ENCODE results near the gene TAMALIN. TPM values are rescaled to one million over a fixed set of nuclear protein-coding genes. Genes with fewer than 3 reads are reported as not detected.

TAMALIN gene
- total RNA-seq, 1 donor from 2014 or later: 1.6 TPM

DNA sequence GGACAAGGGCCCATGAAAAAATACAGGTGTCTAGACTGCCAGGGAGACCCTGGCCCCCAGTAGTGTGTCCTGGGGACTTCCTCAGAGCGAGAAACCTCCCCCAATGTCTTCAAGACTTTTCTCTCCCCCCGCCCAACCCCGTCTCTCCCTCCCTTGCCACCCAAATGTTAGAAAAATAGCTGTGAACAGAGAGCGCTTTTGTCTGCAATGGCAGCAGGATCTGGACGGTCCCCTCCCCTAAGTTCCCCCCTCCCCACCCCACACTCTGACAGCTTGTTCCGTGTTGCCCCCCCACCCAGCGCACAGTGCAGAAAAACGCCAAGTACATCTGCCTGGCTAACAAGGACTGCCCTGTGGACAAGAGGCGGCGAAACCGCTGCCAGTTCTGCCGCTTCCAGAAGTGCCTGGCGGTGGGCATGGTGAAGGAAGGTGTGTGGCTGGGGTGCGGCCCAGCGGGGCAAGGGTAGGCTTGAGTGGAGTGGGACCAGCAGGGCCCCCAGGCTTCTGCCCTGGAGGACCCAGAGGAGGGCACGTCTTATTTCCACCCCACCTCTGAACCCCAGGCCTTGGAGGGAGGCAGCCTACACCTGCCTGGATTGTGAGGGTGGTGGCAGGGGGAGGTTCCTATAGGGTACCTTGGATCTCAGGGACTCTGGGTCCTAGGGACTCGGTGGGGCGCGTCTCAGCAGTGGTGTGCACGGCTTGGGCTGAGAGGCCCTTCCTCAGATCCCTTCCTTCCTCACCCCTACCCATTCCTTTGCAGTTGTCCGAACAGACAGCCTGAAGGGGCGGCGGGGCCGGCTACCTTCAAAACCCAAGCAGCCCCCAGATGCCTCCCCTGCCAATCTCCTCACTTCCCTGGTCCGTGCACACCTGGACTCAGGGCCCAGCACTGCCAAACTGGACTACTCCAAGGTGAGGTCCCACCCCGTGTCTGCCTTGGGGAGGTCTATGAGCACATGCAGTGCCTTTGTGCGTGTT, 49.3 kb downstream of the TAMALIN start:
- peak; percentile 51 for DNase-seq

DNA sequence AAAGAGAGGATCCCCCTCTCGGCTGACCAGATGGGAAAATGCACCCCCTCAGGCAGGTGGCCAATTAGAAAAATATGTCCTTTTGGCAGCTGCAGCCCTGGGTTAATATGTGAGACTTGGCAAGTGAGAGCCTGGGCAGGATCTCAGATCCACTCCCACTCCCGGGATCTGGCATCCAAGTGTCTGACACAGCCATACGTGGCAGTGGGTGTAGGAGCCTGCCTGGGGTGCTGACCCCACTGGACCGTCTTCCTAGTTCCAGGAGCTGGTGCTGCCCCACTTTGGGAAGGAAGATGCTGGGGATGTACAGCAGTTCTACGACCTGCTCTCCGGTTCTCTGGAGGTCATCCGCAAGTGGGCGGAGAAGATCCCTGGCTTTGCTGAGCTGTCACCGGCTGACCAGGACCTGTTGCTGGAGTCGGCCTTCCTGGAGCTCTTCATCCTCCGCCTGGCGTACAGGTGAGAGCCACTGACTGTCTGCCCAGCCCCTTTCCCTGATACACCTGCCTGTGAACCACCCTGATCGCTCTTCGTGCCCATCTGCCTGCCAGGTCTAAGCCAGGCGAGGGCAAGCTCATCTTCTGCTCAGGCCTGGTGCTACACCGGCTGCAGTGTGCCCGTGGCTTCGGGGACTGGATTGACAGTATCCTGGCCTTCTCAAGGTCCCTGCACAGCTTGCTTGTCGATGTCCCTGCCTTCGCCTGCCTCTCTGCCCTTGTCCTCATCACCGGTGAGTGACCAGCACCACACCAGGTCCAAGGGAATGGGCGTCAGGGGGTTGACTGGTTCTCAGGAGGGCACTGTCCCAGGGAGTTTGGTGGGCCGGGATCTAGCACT, 50.3 kb downstream of the TAMALIN start:
- no peak for DNase-seq

DNA sequence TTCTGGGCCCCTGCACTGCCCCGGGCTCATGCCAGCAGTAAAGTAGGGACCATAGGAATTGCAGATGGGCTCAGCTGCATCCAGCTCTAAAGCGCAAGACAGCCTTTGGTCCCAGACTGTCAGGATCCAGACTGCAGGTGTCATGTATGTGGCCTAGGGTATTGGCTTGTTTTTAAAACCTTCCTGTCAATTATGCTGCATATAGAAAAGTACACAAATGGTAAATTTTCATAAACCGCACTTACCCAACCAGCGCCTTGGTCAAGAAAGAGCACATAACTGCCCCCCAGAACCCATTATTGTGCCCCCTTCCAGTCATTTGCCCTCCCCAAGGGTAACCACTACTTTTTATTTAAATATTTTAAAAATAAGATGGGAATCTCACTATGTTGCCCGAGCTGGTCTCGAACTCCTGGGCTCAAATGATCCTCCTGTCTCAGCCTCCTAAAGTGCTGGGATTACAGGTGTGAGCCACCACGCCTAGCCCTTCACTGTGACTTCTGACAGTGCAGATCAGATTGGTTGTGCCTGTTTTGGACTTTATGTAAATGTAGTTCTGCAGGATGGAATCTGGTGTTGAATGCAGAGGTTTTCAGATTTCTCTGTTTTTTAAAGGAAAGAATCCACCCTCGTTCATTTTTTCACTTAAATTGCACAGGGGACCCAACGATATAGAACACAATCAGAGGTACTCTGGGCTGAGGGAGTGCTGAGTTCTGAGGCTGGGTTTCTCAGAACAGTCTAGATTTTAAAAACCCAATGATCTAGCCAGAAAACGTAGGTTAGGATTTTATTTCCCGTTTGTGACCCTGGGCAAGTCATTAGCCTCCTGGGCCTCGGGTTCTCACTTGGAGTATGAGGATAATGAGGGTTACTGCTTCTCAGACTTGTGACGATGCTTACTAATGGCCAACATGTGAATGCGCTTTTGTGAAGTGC, 51.2 kb downstream of the TAMALIN start:
- no peak for DNase-seq

DNA sequence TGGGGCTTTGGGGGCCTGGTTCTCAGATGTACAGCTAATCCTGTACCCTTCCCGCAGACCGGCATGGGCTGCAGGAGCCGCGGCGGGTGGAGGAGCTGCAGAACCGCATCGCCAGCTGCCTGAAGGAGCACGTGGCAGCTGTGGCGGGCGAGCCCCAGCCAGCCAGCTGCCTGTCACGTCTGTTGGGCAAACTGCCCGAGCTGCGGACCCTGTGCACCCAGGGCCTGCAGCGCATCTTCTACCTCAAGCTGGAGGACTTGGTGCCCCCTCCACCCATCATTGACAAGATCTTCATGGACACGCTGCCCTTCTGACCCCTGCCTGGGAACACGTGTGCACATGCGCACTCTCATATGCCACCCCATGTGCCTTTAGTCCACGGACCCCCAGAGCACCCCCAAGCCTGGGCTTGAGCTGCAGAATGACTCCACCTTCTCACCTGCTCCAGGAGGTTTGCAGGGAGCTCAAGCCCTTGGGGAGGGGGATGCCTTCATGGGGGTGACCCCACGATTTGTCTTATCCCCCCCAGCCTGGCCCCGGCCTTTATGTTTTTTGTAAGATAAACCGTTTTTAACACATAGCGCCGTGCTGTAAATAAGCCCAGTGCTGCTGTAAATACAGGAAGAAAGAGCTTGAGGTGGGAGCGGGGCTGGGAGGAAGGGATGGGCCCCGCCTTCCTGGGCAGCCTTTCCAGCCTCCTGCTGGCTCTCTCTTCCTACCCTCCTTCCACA, 52.0 kb downstream of the TAMALIN start:
- DNase-seq: no peak

DNA sequence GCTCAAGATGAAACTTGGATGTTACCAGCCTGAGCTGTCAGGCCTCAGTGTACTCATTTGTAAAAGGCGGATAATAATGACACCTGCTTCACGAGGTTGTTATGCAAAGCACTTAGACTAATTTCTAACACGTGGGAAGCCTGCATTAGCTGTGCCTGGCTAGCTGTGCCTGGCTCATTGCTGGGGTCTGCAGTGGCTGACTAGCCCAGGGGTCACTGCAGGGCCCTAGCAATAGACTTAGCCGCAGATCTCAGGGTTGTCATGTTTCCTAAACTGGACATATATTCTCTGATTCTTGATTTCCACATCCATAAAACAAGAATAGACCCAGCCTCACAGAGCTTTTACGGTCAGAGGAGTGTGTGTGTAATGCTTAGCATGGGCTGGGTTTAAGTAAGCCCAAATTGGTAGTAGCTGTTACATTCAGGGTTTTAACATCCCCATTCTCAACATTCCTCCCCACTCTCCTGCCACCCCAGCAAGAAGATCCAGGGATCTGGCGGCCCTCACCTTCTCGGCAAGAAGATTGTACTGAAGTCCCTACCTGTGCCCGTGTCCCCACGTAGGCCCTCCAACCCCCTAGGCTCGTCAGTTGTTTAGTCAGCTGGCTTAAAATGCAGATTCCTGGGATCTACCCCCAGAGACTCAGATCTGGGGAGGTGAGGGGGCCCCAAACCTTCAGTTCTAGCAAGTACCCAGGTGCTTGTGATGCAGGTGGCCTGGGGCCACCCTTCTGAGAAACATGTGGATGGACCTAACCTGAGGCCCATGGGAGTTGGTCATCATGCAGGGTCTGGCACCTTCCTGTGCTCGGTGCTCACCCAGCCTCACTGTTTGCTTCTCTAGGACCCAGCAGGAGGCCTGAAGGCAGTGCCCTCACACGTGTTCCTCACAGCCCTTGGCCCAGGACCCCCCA, 53.1 kb downstream of the TAMALIN start:
- DNase-seq: no peak

DNA sequence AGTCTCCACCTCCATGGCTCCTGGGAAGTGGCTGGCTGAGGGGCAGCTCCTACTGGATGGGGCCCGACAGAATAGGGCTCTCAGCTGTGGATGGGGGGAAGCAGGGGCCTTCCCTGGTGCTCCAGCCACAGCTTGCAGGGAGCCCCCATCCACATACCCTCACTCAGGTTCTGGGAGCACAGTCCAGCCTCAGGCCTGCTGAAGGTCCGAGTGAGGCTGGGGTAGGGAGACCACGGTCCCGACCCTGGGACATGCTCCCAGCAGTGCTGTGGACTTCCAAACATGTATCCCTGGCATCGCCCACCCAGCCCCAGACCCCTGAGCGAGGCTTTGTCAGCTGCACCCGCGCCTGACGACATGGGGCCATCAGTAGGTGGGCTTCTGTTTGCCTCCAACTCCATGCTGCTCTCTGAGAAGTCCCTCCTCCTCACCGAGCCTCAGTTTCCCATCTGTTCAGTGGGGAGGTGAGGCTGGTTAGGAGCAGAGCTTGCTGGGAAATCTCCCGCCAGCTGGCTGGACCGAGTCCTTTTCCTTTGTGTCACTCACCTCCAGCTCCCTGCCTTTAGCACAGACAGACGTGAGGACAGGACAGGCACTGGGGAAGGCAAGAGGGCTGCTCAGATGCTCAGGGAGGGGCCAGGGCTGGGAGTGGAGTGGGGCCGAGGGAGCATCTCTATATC, 53.9 kb downstream of the TAMALIN start:
- no peak for DNase-seq

DNA sequence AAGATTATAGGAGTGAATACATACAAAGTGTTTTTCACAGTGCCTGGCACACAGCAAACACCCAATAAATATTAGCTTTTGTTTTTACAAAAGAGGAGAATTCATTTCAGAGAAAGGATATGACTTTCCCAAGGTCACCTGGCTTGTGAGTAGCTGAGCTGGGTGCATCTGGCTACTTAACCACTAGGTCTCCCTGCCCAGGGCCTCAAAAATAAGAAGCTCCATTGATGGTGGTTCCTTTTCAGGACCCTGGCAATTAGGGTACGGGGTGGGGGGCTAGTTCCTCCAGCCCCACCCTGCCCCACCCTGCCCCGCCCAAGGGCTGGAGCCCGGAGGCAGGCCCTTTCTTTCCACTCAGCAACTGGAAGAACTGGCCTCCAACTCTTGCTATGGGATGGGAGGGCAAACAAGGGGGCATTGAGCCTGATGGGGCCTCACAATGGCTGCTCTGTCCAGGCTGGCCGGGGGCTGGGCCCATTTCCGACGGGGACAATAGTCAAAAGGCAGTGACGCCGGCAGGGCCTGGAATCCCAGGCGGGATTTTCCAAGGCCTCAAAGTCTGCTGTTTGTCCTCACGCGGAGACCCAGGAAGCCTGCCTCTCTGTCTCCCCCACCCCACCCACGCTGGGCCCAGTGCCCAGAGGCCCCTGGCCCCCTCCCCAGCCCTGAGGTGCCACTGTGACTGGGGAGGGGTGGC, 54.9 kb downstream of the TAMALIN start:
- peak; percentile 79 for DNase-seq

DNA sequence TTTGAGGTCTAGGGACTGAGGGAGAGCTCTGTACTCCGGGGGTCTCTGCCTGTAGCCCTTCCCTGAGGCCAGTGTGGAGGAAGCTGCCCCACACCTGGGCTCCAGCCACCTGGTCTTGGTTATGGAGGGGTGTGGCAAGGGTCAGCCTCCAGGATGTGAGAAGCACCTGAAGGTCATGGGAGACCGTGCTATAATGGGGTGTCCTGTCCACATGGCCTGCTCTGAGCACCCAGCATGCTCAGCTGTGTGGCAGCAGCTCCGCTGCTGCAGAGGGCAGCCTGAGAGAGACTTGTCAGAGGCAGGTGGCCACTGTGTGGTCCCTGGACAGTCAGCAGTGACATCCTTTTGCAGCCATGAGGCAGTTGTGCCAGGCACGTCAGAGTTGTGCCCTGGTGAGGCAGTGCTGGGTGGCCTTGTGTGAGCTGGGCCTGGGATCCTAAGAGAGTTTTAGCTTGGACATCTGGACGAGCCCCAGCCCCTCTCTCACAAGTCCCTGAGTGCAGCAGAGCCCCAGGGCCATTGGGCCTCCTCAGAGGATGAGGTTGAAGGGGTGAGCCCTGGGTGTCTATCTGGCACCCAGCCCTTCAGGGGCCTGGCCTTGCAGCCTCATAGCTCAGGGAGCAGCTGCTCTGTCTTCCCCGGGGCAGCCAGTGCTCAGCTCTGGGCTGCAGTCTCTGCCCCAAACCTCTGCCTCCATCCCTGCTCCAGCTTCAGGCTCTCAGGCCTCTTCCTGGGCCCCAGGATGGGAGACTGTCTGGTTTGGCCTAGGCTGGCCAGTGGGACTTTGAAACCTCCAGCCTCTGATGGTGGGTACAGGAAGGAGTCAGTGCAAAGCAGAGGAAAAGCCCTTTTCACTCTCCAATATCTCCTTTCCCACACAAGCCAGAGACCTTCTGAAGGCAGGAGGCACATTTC, 55.7 kb downstream of the TAMALIN start:
- DNase-seq: no peak

DNA sequence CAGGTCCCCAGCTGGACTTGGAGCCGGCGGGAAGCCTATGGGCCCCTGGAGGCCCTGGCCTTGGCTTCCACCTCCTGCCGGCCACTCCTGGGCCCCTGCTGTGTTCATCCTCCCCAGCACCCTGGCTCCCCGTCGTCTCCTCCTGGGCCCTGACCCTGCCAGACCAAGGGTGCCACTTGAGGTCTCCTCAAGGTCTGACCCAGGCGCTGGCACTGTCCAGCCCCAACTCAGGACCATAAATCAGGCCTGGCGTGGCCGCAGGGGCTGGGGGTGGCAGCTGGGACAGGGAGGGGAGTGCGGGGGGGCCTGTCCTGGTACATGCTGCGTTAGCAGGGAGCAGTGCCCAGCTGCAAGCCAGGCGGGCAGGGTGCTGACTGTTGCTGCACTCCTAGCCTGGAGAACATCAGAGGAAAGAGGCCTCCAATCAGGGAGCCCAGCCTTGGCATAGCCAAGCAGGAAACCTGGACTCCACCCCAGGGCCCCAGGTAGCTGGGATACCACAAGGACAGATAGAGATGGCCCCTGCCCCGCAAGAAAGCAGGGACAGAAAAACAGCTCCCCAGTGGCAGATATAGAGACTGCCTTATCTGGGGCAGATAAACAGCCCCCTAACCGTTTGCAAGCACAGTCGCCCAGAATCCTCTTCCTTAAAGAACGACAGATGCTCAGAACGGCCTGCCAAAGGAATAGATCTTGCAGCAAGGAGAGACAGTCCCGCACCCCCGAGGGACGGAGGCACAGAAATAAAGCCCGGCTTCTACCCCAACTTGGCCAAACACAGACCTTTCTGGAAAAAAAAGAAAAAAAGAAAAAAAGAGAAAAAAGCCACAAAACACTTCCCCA, 56.6 kb downstream of the TAMALIN start:
- DNase-seq: no peak

DNA sequence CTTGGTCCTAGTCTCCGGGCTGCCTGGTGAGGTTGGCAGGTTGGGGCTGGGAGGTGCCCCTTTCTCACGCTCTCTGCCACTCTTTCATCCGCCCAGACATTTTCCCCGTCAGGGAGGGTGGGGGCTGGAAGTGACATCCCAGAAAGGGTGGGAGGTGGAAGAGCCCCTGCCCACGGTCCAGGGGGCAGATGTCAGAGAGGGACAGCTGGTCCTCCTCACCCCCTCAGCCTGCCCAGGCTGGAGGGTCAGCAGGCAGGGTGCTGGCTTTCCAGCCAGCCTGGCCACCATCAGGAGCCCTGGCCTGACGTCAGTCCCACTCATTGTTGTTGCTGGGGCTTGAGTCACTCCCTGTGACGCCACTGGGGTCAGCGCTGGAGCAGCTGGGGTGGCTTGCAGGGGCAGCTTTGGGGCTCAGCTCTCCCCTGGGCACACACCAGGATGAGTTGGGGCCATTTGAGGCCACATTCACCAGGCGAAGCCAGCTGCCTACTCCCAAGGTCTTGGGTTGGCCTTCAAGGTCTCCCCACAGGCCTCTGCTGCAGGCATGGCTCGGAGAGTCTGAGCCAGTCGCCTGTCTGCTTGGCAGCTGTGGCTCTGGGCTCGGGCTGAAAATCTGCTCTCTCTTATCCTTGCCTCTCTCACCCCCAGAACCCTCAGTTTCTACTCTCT, 57.4 kb downstream of the TAMALIN start:
- no peak for DNase-seq

Small RNAs within 50 kb of the gene (small RNA-seq; reads per million reads assigned to genes)
- not detected for gene RNU6-574P

Other genes starting within 250 kb of the TAMALIN start
- 0.47 TPM for gene FIGNL2, start 158.2 kb upstream of the TAMALIN start, total RNA-seq
- not detected for gene ANKRD33, start 118.8 kb upstream of the TAMALIN start, total RNA-seq
- gene ACVRL1, start 99.4 kb upstream of the TAMALIN start, total RNA-seq: 11.5 TPM
- gene ACVR1B, start 55.2 kb upstream of the TAMALIN start, total RNA-seq: 43.2 TPM
- gene NR4A1, start 44.5 kb downstream of the TAMALIN start, total RNA-seq: 5.8 TPM
- gene ATG101, start 63.0 kb downstream of the TAMALIN start, total RNA-seq: 19.5 TPM
- gene SMIM41, start 72.8 kb downstream of the TAMALIN start, total RNA-seq: not detected
- not detected for gene KRT80, start 185.1 kb downstream of the TAMALIN start, total RNA-seq
- not detected for gene KRT7, start 226.3 kb downstream of the TAMALIN start, total RNA-seq

Measured in occipital lobe (tissue), 3 donors.